K562 (cell line): ENCODE results near the gene CHRDL2. TPM values are rescaled to one million over a fixed set of nuclear protein-coding genes. Genes with fewer than 3 reads are reported as not detected.

Experiments used
- ATAC-seq: fragments of 200-7000 bp; cut with Tn5 transposase; 3 replicates; pipeline ENCODE4 v1.9.1; 2020; ENCODE audit warnings: moderate library complexity
- BruUV-seq: library from RNA; stranded (reverse); fragments of 400-500 nt; replicated peaks from 2 replicates; lab custom pipeline; 2021; lab: Mats Ljungman, UMichigan
- CTCF ChIA-PET: fragments of 300-600 bp; formaldehyde crosslinking; extraction: SDS; loops from one replicate; lab custom pipeline; 2021; ENCODE audit warnings: low intra/inter-chr PET ratio; lab: Yijun Ruan, JAX
- POLR2A ChIA-PET: fragments of 300-600, 350-650 bp; sonication (Branson Sonifier 250); formaldehyde crosslinking; extraction: SDS; loops from one replicate; lab custom pipeline; 2021; ENCODE audit warnings: antibody characterized with exemption, inconsistent platforms; lab: Yijun Ruan, JAX
- DNase-seq, 4 experiments: peaks; one replicate each; pipeline versions ENCODE4 v3.0.0 to v3.0.0-alpha.2; 2011 to 2018; ENCODE audit warnings: low spot score in 3 of 4, mixed read lengths in 3 of 4; ENCODE audit errors: extremely low read depth in 1 of 4
- FAIRE-seq: peaks from 2 replicates; lab custom pipeline; 2011; peaks lifted over from hg19 to GRCh38; lab: Jason Lieb, UNC
- H2AFZ ChIP-seq: 2 replicates; pipeline ENCODE4 v1.6.0; 2011; ENCODE audit warnings: low read depth, low read length, control low read depth, inconsistent platforms
- H3K27ac ChIP-seq: fragments of 200-600 bp; 3 replicates; pipeline ENCODE4 v1.8.0; 2011; ENCODE audit warnings: low read depth, mild to moderate bottlenecking, control low read depth, inconsistent platforms, low read length, moderate library complexity, mixed read lengths; ENCODE audit errors: extremely low read depth
- H3K27me3 ChIP-seq, 2 experiments: fragments of 300-600 bp in 1 of 2; 2 replicates in 1 of 2; 3 replicates in 1 of 2; pipeline versions ENCODE4 v1.6.0 to v1.8.0; 2011; ENCODE audit warnings: inconsistent platforms in 2 of 2, low read length in 2 of 2, mild to moderate bottlenecking in 1 of 2, mixed read lengths in 1 of 2, moderate library complexity in 1 of 2; ENCODE audit not compliant: control insufficient read depth in 2 of 2, insufficient read depth in 2 of 2
- H3K36me3 ChIP-seq: fragments of 300-600 bp; 3 replicates; pipeline ENCODE4 v1.8.0; 2011; ENCODE audit warnings: mild to moderate bottlenecking, low read length, inconsistent platforms; ENCODE audit not compliant: control insufficient read depth, insufficient read depth
- H3K4me1 ChIP-seq, 2 experiments: fragments of 200-600 bp in 1 of 2; replicated peaks in 1 of 2; 2 replicates in 1 of 2; 3 replicates in 1 of 2; pipeline versions ENCODE4 v1.5.1 to v1.8.0; 2011; ENCODE audit warnings: inconsistent platforms in 2 of 2, low read length in 2 of 2, mild to moderate bottlenecking in 1 of 2, mixed read lengths in 1 of 2, moderate library complexity in 1 of 2; ENCODE audit not compliant: control insufficient read depth in 2 of 2, insufficient read depth in 2 of 2
- H3K4me2 ChIP-seq: 2 replicates; pipeline ENCODE4 v1.6.1; 2011; ENCODE audit warnings: low read length, control low read depth, inconsistent platforms, mixed read lengths; ENCODE audit not compliant: insufficient read depth
- H3K4me3 ChIP-seq: fragments of 200-600 bp; sonication (generic), shearing (Covaris generic); 2 replicates; pipeline ENCODE4 v1.5.1; 2016; ENCODE audit warnings: control low read depth, inconsistent platforms
- H3K79me2 ChIP-seq: fragments of 200-600 bp; 3 replicates; pipeline ENCODE4 v1.8.0; 2011; ENCODE audit warnings: low read length, inconsistent platforms; ENCODE audit not compliant: control insufficient read depth, insufficient read depth
- H3K9ac ChIP-seq, 2 experiments: 2 replicates each; pipeline versions ENCODE4 v1.6.0 to v1.6.1; 2011; ENCODE audit warnings: low read depth in 2 of 2, low read length in 2 of 2, control low read depth in 1 of 2, inconsistent platforms in 1 of 2, mild to moderate bottlenecking in 1 of 2, mixed read lengths in 1 of 2; ENCODE audit not compliant: insufficient read depth in 1 of 2
- H3K9me1 ChIP-seq: one replicate; pipeline ENCODE4 v1.6.0; 2011; ENCODE audit warnings: inconsistent platforms, mild to moderate bottlenecking, low read length, moderate library complexity; ENCODE audit not compliant: control insufficient read depth, insufficient read depth
- H3K9me3 ChIP-seq: replicated peaks from 2 replicates; pipeline ENCODE4 v1.5.1; 2011; ENCODE audit warnings: low read depth, low read length, inconsistent platforms; ENCODE audit not compliant: control insufficient read depth, insufficient read depth
- H4K20me1 ChIP-seq: replicated peaks from 2 replicates; pipeline ENCODE4 v1.6.1; 2011; ENCODE audit warnings: low read length, inconsistent platforms, mixed read lengths; ENCODE audit not compliant: control insufficient read depth, insufficient read depth
- CHD4 ChIP-seq: fragments of 200-600 bp; sonication (generic); IDR thresholded peaks from 3 replicates; pipeline ENCODE4 v1.6.1; 2012; ENCODE audit warnings: low read depth, mild to moderate bottlenecking, mixed read lengths, low read length, inconsistent platforms; ENCODE audit not compliant: insufficient read depth, insufficient replicate concordance, poor library complexity, severe bottlenecking
- GABPA ChIP-seq: fragments of 200-800 bp; sonication (Bioruptor generic); conservative IDR thresholded peaks from 2 replicates; pipeline ENCODE4 v1.6.1; 2016; ENCODE audit warnings: low read depth, missing genetic modification characterization, missing compliant biosample characterization
- HNRNPH1 ChIP-seq: fragments of 200-400 bp; formaldehyde crosslinking; optimal IDR thresholded peaks from 2 replicates; pipeline ENCODE3; 2017; ENCODE audit warnings: low read depth, mild to moderate bottlenecking, low read length, moderate library complexity
- HNRNPK ChIP-seq: fragments of 200-400 bp; formaldehyde crosslinking; IDR thresholded peaks from one replicate; pipeline ENCODE4 v1.6.1; 2018; ENCODE audit warnings: mild to moderate bottlenecking, low read depth, low read length; ENCODE audit not compliant: poor library complexity, severe bottlenecking
- IFI16 ChIP-seq: fragments of 250-450 bp; sonication (Bioruptor Pico); IDR thresholded peaks from 2 replicates; pipeline ENCODE4 v2.1.2; 2022; ENCODE audit warnings: mild to moderate bottlenecking, inconsistent platforms
- POLR3G ChIP-seq: IDR thresholded peaks from 2 replicates; pipeline ENCODE4 v1.6.1; 2011; ENCODE audit not compliant: insufficient read length, insufficient replicate concordance; ENCODE audit errors: extremely low read depth
- RBM25 ChIP-seq: fragments of 200-400 bp; formaldehyde crosslinking; IDR thresholded peaks from 2 replicates; pipeline ENCODE4 v1.6.1; 2018; ENCODE audit warnings: low read length, low read depth, moderate library complexity; ENCODE audit not compliant: severe bottlenecking
- ZNF445 ChIP-seq: fragments of 250-450 bp; sonication (Bioruptor Pico); IDR thresholded peaks from 2 replicates; pipeline ENCODE4 v1.4.0; 2020; ENCODE audit warnings: low read depth, mild to moderate bottlenecking, moderate library complexity
- ZNF717 ChIP-seq: fragments of 250-450 bp; sonication (Bioruptor Pico); IDR thresholded peaks from 2 replicates; pipeline ENCODE4 v1.5.0; 2021
- WGBS: fragments of 100-300 bp; shearing (Covaris generic); methylation state at CpG from one replicate; pipeline ENCODE4 v1.1.6; 2016; ENCODE audit warnings: low coverage, mixed read lengths; ENCODE audit not compliant: insufficient coverage; ENCODE audit errors: missing lambda C conversion rate; 5-methylcytosine and 5-hydroxymethylcytosine counted together
- in situ Hi-C: fragments of 300-500 bp; cut with MboI; formaldehyde crosslinking; loops from 4 replicates; pipeline ENCODE4 v1.15.0; 2018; ENCODE audit warnings: inconsistent platforms, mixed read lengths
- intact Hi-C: fragments of 100-400 bp; cut with micrococcal nuclease; formaldehyde crosslinking; loops from 2 replicates; pipeline ENCODE4 v1.14.2; 2022
- polyA plus RNA-seq, 8 experiments: library from polyadenylated mRNA; depleted of rRNA in 4 of 8; stranded (reverse) in 5 of 8; unstranded in 3 of 8; fragments of >200 nt; fragmentation: Nextera tagmentation in 2 of 8; fragmentation: Illumina TruSeq in 1 of 8; extraction: Ambion mirVana in 2 of 8; extraction: Trizol in 1 of 8; gene quantifications; 2 replicates each; pipeline versions ENCODE4 v1.2.1 to v1.2.3, GENCODE V29; 2011 to 2014; ENCODE audit warnings: inconsistent platforms in 1 of 8, missing spikeins in 1 of 8
- total RNA-seq, 7 experiments: library from RNA; depleted of rRNA in 6 of 7; stranded (reverse); fragments of >200 nt in 6 of 7; fragmentation: Illumina TruSeq in 2 of 7; extraction: Trizol in 2 of 7; gene quantifications; 2 replicates each; pipeline versions ENCODE4 v1.2.1 to v1.2.3, GENCODE V29; 2011 to 2021; ENCODE audit warnings: low replicate concordance in 1 of 7

The CHRDL2 gene
- total and polyA plus RNA-seq, 9 of the 15 experiments (the other 6 are each of a cell fraction or from before 2014, with no cell fraction given), result not detected

DNA sequence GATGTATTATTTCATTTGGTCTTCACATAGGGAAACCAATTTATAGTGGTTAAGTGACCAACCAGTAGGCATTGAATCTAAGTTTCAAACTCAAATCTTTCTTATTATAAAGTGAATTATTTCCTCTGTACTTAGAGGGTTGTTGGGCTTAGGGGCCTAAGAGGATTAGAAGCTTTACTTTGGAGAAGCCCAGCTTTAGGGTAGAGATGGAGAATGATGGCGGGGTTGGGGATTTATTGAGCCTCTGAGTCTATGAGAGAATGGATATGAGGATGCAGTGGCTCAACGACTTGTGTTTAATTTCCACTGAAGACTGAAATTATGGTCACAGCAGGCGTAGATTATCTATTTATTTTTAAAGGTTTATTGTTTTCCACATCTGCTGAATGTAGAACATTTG is 55.5 kb downstream of the CHRDL2 start:
- intact Hi-C loops, result no loop called here
- POLR2A ChIA-PET, result no interaction called here
- Histone ChIP-seq H2AFZ (no peak overlapping the region), H3K4me3 (no peak overlapping the region), H3K9me3 (no peaks in the 10 kb centered on the region), H3K4me1 (peaks cover 21 to 23% of the 10 kb centered on the region in 2 experiments), H3K9me1 (no peaks in the 10 kb centered on the region), H4K20me1 (no peaks in the 10 kb centered on the region), H3K9ac (no peak overlapping the region), H3K27me3 (no peaks in the 10 kb centered on the region), H3K79me2 (no peaks in the 10 kb centered on the region), H3K27ac (no peak overlapping the region), H3K36me3 (no peaks in the 10 kb centered on the region), H3K4me2 (no peak overlapping the region)
- CTCF ChIA-PET, result no interaction called here
- in situ Hi-C loops, result no loop called here
- ATAC-seq, result no peak
- 26% methylated on average over 3 of the region's 3 CpGs for WGBS
- no peak for DNase-seq
- TF ChIP-seq RBM25 (no peak), CHD4 (no peak), GABPA (tag) (no peak), ZNF717 (CRISPR knock-in tag) (no peak), IFI16 (CRISPR knock-in tag) (no peak), ZNF445 (CRISPR knock-in tag) (no peak), HNRNPK (no peak), HNRNPH1 (no peak), POLR3G (no peak)
- FAIRE-seq, result no peak
- BruUV-seq, result no TSS peak
